Measurements from ENCODE around the gene CPHXL. TPM values are rescaled to one million over a fixed set of nuclear protein-coding genes. Genes with fewer than 3 reads are reported as not detected.
A peak's percentile ranks its signal among the peaks of the same experiment; 100 is the strongest.

Gene CPHXL
- total RNA-seq, 3 donors from 2014 or later = not detected

DNA sequence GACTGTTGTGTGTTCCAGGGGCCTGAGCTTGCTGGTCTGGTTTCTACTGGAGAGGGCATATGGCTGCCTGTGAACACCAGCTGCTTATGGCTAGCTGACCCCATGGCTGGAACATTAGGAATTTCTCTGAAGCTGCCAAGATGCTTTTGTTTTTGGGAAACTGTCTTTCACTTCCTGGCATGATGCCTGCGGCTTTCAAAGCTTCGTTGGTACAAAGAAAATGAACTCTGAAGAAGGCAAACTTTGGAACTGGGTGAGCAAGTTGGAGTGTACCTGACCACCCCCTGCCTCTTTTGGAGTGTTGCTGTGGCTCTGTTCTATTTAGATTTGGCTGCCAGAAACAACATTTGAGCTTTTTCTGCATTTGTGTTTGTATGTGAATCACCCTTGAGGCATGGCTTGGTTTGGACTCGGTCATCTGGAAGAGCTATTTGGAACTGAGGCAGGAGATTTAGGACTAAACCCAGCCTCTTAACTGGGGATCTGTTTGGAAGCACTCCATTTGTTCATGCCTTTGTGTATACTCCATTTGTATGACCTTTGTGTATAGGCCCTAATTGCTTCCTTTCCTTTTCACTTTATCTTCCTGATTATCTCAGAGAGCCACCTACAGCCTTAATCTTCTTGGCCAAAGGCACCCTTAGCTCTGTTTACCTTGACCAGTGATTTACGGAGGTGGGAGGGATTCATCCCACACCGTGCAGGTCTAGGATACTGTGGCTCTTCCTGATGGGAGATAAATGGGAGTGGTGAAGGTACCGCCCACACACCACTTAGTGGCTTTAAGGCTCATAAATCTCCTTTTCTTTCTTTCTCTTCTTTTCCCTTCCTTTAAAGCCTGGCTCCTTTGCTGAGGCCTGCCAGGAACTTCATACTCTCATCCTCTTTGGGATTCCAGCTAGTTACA lies 7.3 kb upstream of the CPHXL start:
- peaks cover 2% of the 10 kb centered on the region for H3K4me1 ChIP-seq (ENCODE audit: low read depth)
- ATAC-seq = peak; percentile 73
- peak in 1 of 3 donors; percentile 28 for DNase-seq
- no peaks in the 10 kb centered on the region for H3K9me3 ChIP-seq
- H3K4me3 ChIP-seq = no peak overlapping the region
- intact Hi-C loops (cut with DNase I, micrococcal nuclease) = no loop called here
- TF ChIP-seq, protein P1, sequence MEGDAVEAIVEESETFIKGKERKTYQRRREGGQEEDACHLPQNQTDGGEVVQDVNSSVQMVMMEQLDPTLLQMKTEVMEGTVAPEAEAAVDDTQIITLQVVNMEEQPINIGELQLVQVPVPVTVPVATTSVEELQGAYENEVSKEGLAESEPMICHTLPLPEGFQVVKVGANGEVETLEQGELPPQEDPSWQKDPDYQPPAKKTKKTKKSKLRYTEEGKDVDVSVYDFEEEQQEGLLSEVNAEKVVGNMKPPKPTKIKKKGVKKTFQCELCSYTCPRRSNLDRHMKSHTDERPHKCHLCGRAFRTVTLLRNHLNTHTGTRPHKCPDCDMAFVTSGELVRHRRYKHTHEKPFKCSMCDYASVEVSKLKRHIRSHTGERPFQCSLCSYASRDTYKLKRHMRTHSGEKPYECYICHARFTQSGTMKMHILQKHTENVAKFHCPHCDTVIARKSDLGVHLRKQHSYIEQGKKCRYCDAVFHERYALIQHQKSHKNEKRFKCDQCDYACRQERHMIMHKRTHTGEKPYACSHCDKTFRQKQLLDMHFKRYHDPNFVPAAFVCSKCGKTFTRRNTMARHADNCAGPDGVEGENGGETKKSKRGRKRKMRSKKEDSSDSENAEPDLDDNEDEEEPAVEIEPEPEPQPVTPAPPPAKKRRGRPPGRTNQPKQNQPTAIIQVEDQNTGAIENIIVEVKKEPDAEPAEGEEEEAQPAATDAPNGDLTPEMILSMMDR (IDR thresholded peaks at IDR 0.05) = no peak
- H3K36me3 ChIP-seq (ENCODE audit: low read depth) = no peaks in the 10 kb centered on the region

DNA sequence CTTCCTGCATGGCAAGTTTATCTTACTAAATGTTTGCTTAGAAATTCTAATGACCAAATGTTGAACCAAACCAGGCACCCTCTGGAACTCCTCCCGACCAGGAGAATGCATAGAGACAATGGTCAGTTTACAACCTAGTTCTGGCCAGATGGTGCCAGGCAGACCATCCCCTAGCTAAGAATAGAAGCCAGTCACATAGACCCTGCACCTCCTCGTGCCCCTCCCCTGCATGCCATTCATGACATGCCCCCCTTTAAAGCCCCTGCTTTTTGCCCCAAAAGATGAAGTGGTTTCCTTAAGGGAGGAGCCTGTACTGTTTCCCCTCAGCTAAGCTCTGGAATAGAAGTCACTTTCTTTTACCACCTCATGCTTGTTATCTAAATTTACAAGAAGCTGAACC lies 6.6 kb upstream of the CPHXL start:
- ATAC-seq (no peak), DNase-seq (no peak)
- Histone ChIP-seq H3K36me3 (ENCODE audit: low read depth) (no peaks in the 10 kb centered on the region), H3K4me3 (no peak overlapping the region), H3K4me1 (ENCODE audit: low read depth) (peaks cover 2% of the 10 kb centered on the region), H3K9me3 (no peaks in the 10 kb centered on the region)
- intact Hi-C loops (cut with DNase I, micrococcal nuclease) = no loop called here
- TF ChIP-seq, protein P1 (IDR thresholded peaks at IDR 0.05) = no peak

DNA sequence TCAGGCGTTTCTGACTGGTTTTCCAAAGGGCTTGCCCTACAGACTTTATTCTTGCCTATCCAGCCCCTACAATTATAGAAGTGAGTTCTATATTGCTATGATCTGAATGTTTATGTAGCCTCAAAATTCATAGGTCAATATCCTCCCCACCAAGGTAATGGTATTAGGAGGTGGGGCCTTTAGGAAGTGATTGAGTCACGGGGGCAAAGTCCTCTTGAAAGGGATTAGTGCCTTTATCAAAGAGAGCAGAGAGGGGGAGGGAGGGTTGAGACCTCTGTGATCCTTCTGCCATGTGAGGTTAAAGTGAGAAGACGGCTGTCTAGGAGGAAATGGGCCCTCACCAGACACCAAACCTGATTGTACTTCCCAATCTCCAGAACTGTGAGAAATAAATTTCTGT lies 931 bp upstream of the CPHXL start:
- DNase-seq (peak in 1 of 3 donors; percentile 10), ATAC-seq (peak; percentile 60)
- Histone ChIP-seq H3K4me3 (no peak overlapping the region), H3K9me3 (no peaks in the 10 kb centered on the region), H3K36me3 (ENCODE audit: low read depth) (no peaks in the 10 kb centered on the region), H3K4me1 (ENCODE audit: low read depth) (no peaks in the 10 kb centered on the region)
- TF ChIP-seq, protein P1 (IDR thresholded peaks at IDR 0.05) = no peak
- intact Hi-C loops (cut with DNase I, micrococcal nuclease) = no loop called here

DNA sequence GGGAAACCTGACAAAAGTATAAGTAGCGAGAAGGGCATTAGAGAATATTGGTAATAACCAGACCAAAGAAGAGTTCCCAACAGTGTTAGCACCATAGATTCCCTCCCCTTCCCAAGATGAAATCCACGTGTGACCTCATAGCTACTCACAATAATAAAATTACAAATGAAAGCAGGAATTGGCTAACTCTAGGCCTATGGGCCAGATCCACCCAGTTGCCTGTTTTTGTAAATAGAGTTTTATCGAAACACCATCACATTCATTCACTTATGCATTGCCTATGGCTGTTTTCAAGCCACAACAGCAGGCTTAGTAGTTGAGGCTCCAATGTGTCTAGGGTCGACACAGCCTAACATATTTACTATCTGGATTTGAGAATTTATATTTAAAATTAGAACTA lies 7.8 kb downstream of the CPHXL start:
- Histone ChIP-seq H3K9me3 (no peaks in the 10 kb centered on the region), H3K4me3 (no peak overlapping the region), H3K36me3 (ENCODE audit: low read depth) (no peaks in the 10 kb centered on the region), H3K4me1 (ENCODE audit: low read depth) (no peaks in the 10 kb centered on the region)
- intact Hi-C loops (cut with DNase I, micrococcal nuclease) = no loop called here
- TF ChIP-seq, protein P1 (IDR thresholded peaks at IDR 0.05) = no peak
- DNase-seq (no peak), ATAC-seq (no peak)

DNA sequence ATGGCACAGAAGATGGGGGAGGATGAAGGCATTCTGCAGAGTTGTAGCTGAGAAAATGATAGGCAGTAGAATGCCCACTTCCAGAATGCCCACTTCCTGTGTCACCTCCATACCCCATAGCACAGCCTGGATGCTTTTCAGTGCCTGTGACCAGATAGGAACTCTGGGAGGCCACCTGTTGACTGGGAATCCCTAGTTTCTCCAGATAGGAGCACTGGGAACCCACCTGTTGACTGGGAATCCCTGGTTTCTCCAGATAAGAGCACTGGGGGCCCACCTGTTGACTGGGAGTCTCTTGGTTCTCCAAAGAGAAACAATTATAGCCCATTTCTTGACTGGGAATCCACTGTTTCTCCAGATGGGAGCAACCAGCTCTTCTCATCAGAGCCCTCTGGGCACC lies 11.6 kb downstream of the CPHXL start:
- Histone ChIP-seq H3K4me1 (ENCODE audit: low read depth) (no peaks in the 10 kb centered on the region), H3K4me3 (no peak overlapping the region), H3K36me3 (ENCODE audit: low read depth) (no peaks in the 10 kb centered on the region), H3K9me3 (peaks cover 10% of the 10 kb centered on the region)
- DNase-seq = no peak
- TF ChIP-seq, protein P1 (IDR thresholded peaks at IDR 0.05) = no peak
- intact Hi-C loops (cut with DNase I, micrococcal nuclease) = no loop called here
- no peak for ATAC-seq
